T-cell (primary cell): ENCODE data around the gene SORBS1. TPM values are rescaled to one million over a fixed set of nuclear protein-coding genes. Genes with fewer than 3 reads are reported as not detected.

ENCODE experiments used
- ATAC-seq, 4 experiments: fragments of 200-7000 bp in 3 of 4; fragments of 150-1000 bp in 1 of 4; cut with Tn5 transposase; replicated peaks in 1 of 4; 1 replicate in 3 of 4; 2 replicates in 1 of 4; pipeline ENCODE4 v1.10.0; 2021; ENCODE audit warnings: moderate library complexity in 3 of 4, mild to moderate bottlenecking in 2 of 4, moderate number of reproducible peaks in 1 of 4
- CTCF ChIA-PET, 2 donors: fragments of 300-600 bp; sonication (Branson Sonifier 250); formaldehyde crosslinking; loops; one replicate each; lab custom pipeline; 2022; ENCODE audit warnings: antibody characterized with exemption in 2 of 2; lab: Charles Lee
- POLR2A ChIA-PET, 2 donors: fragments of 300-600 bp; sonication (Branson Sonifier 250); formaldehyde crosslinking; loops; one replicate each; lab custom pipeline; 2022; ENCODE audit warnings: antibody characterized with exemption in 2 of 2; lab: Charles Lee
- DNase-seq, 35 experiments: peaks; one replicate each; pipeline versions ENCODE4 v3.0.0 to v3.0.0-alpha.2; 2013 to 2023
- H3K27ac ChIP-seq: one replicate; pipeline ENCODE4 v1.5.1; 2013; ENCODE audit warnings: low read length
- H3K27me3 ChIP-seq, 2 experiments: replicated peaks in 1 of 2; 1 replicate in 1 of 2; 2 replicates in 1 of 2; pipeline versions ENCODE4 v1.6.1 to v1.7.0; 2013; ENCODE audit warnings: low read length in 1 of 2, mixed read lengths in 1 of 2; ENCODE audit not compliant: control insufficient read depth in 2 of 2, insufficient read depth in 2 of 2; ENCODE audit errors: extremely low read depth in 1 of 2
- H3K36me3 ChIP-seq, 2 donors: 1 replicate in 1 of 2; 2 replicates in 1 of 2; pipeline versions ENCODE4 v1.6.1 to v1.7.0; 2013; ENCODE audit warnings: low read length in 1 of 2; ENCODE audit not compliant: control insufficient read depth in 2 of 2, insufficient read depth in 1 of 2; ENCODE audit errors: extremely low read depth in 1 of 2
- H3K4me1 ChIP-seq, 2 experiments: 1 replicate in 1 of 2; 2 replicates in 1 of 2; pipeline versions ENCODE4 v1.6.1 to v1.7.0; 2013; ENCODE audit warnings: low read length in 2 of 2, mixed read lengths in 1 of 2; ENCODE audit not compliant: insufficient read depth in 2 of 2, control insufficient read depth in 1 of 2; ENCODE audit errors: extremely low read depth in 1 of 2
- H3K4me3 ChIP-seq, 2 donors: 1 replicate in 1 of 2; 2 replicates in 1 of 2; pipeline versions ENCODE4 v1.5.1 to v1.7.0; 2013; ENCODE audit warnings: mild to moderate bottlenecking in 2 of 2, low read length in 1 of 2, moderate library complexity in 1 of 2; ENCODE audit not compliant: control insufficient read depth in 1 of 2; ENCODE audit errors: extremely low read depth in 1 of 2
- H3K9me3 ChIP-seq: 2 replicates; pipeline ENCODE4 v1.7.0; 2013
- H3K27ac Mint-ChIP-seq, 2 donors: one replicate each; pipeline ENCODE4 v1.8.0; 2020 to 2021; ENCODE audit warnings: mild to moderate bottlenecking in 2 of 2, mixed read lengths in 2 of 2
- H3K27me3 Mint-ChIP-seq, 2 donors: one replicate each; pipeline ENCODE4 v1.8.0; 2021 to 2022; ENCODE audit warnings: mixed read lengths in 2 of 2
- H3K36me3 Mint-ChIP-seq: one replicate; pipeline ENCODE4 v1.8.0; 2021; ENCODE audit warnings: mixed read lengths
- H3K4me1 Mint-ChIP-seq, 3 donors: one replicate each; pipeline ENCODE4 v1.8.0; 2020 to 2022; ENCODE audit warnings: mixed read lengths in 3 of 3, mild to moderate bottlenecking in 1 of 3
- H3K4me3 Mint-ChIP-seq, 3 donors: one replicate each; pipeline ENCODE4 v1.8.0; 2020 to 2022; ENCODE audit warnings: mild to moderate bottlenecking in 3 of 3, mixed read lengths in 3 of 3, moderate library complexity in 3 of 3
- H3K9me3 Mint-ChIP-seq, 3 donors: one replicate each; pipeline ENCODE4 v1.8.0; 2020 to 2022; ENCODE audit warnings: mixed read lengths in 3 of 3
- WGBS: methylation state at CpG from one replicate; pipeline ENCODE4 v1.1.5; 2013; ENCODE audit warnings: missing lambda C conversion rate; ENCODE audit not compliant: insufficient coverage; 5-methylcytosine and 5-hydroxymethylcytosine counted together
- total RNA-seq, 35 experiments: library from RNA in 6 of 35; stranded (reverse) in 6 of 35; fragments of 120-200 nt in 1 of 35; gene quantifications; one replicate each; pipeline versions ENCODE4 v1.2.1 to v1.2.4 and lab custom pipeline; 2013 to 2026

The SORBS1 gene
- total RNA-seq, 5 donors from 2014 or later (not counting 1 experiment from before 2014, with no cell fraction given), result 0.98 to 2.4 (median 1.8) TPM

DNA sequence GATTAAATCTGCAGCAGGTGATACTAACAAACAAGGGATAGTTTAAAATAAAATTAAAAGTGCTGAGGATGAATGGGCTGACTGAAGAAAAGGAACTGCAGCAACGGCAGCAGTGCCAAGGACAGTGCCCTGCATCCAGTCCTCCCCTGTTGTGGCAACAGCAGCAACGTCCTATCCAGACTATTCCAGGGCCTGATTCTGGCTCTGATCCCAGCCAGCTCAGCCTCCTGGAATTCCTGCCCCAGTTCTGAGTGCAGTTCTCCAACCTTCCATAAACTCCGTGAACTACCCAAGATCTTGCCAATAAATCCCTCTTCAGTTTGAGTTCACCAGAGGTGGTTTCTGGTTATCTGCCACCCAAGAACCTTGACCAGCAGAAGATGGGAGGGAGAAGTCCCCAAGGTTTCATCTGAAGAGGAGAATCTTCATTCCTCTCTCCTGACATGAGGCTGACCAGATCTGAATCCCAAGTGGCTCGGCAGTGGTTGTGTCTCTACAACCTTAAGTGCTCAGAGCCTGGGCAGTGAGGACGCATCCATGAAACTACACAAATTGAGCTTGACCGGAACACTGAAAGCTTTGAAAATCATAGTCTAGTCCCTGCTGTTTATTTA is 115.8 kb downstream of the SORBS1 start:
- H3K27ac ChIP-seq, result no peak overlapping the region
- ATAC-seq (no peak), DNase-seq (no peak)
- H3K4me1 ChIP-seq, result no peaks in the 10 kb centered on the region
- Mint-ChIP-seq H3K4me1 (peaks cover 0 to 7% (median 6%) of the 10 kb centered on the region in 3 donors), H3K9me3 (no peaks in the 10 kb centered on the region), H3K4me3 (no peak overlapping the region), H3K27me3 (peaks cover 0 to 8% of the 10 kb centered on the region in 2 donors), H3K36me3 (no peaks in the 10 kb centered on the region), H3K27ac (no peak overlapping the region)
- 61% methylated on average over 3 of the region's 6 CpGs for WGBS
- no peaks in the 10 kb centered on the region for H3K36me3 ChIP-seq
- ChIA-PET CTCF (interaction anchor here (0.5 to 4.3 kb wide), 4 partner anchors 11 to 160 kb away, joined by 3 to 25 read pairs (median 4); no protein-coding TSS in a partner anchor), POLR2A (no interaction called here)
- peaks cover 0 to 5% of the 10 kb centered on the region in 2 experiments for H3K27me3 ChIP-seq
- H3K9me3 ChIP-seq, result no peaks in the 10 kb centered on the region
- H3K4me3 ChIP-seq, result no peak overlapping the region

DNA sequence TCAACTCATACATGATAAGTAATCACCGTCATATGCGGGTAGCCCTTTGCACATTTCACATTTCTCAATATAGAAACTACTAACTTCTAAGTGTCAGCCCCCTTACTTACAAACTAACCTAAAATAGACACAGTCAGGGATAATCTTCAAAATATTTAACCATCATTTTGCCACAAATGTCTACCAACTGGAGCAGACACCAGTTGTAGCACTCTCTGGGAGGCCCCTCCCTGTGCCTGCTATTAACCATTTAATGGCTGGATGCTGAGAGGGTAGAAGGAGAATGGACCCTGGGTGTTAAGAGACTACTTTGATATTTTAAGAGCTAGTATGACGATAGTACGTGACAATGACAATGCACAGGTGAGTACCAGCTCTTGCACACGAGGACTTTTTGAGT is 116.4 kb downstream of the SORBS1 start:
- Histone ChIP-seq H3K4me3 (no peak overlapping the region), H3K9me3 (no peaks in the 10 kb centered on the region), H3K36me3 (no peaks in the 10 kb centered on the region), H3K27ac (no peak overlapping the region), H3K27me3 (peaks cover 0 to 5% of the 10 kb centered on the region in 2 experiments), H3K4me1 (no peaks in the 10 kb centered on the region)
- Mint-ChIP-seq H3K27ac (no peak overlapping the region), H3K9me3 (no peaks in the 10 kb centered on the region), H3K36me3 (no peaks in the 10 kb centered on the region), H3K4me3 (no peak overlapping the region), H3K4me1 (peaks cover 0 to 7% (median 6%) of the 10 kb centered on the region in 3 donors), H3K27me3 (peaks cover 0 to 8% of the 10 kb centered on the region in 2 donors)
- DNase-seq (no peak), ATAC-seq (no peak)
- WGBS, result 94% methylated on average over 5 of the region's 5 CpGs
- CTCF ChIA-PET, result interaction anchor here (1.1 to 4.3 kb wide), 2 partner anchors 13 to 14 kb away, joined by 4 to 25 read pairs; no protein-coding TSS in a partner anchor
- POLR2A ChIA-PET, result no interaction called here

DNA sequence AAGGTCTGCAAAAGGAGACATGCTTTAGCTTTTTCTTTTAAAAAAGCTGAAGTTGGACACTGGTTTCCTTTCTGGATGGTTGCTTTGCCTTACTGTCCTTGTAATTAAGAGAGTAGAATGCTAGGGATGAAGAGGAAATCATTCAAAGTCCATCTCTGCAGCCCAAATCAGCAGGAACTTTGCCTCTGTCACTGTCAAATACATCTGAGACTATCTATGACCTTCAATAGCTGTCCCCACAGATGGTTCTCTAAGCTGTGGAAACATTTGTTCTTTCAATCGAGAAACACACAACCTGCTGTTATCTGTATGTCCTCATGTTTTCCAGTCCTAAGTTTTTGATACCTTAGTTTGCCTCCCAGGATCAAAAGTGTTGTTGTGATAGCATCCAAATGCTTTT is 117.5 kb downstream of the SORBS1 start:
- POLR2A ChIA-PET, result no interaction called here
- H3K4me3 Mint-ChIP-seq, result no peak overlapping the region
- peaks cover 0 to 7% (median 6%) of the 10 kb centered on the region in 3 donors for H3K4me1 Mint-ChIP-seq
- H3K36me3 Mint-ChIP-seq, result no peaks in the 10 kb centered on the region
- no peaks in the 10 kb centered on the region for H3K9me3 Mint-ChIP-seq
- Histone ChIP-seq H3K36me3 (no peaks in the 10 kb centered on the region), H3K9me3 (no peaks in the 10 kb centered on the region), H3K4me1 (no peaks in the 10 kb centered on the region), H3K27ac (no peak overlapping the region), H3K4me3 (no peak overlapping the region), H3K27me3 (peaks cover 0 to 5% of the 10 kb centered on the region in 2 experiments)
- no CpG with 5 or more reads among the region's 1 CpG for WGBS
- CTCF ChIA-PET, result interaction anchor here (0.9 to 4.3 kb wide), 3 partner anchors 12 to 14 kb away, joined by 3 to 25 read pairs (median 4); no protein-coding TSS in a partner anchor
- peaks cover 0 to 8% of the 10 kb centered on the region in 2 donors for H3K27me3 Mint-ChIP-seq
- no peak overlapping the region for H3K27ac Mint-ChIP-seq
- no peak for ATAC-seq
- DNase-seq, result no peak

DNA sequence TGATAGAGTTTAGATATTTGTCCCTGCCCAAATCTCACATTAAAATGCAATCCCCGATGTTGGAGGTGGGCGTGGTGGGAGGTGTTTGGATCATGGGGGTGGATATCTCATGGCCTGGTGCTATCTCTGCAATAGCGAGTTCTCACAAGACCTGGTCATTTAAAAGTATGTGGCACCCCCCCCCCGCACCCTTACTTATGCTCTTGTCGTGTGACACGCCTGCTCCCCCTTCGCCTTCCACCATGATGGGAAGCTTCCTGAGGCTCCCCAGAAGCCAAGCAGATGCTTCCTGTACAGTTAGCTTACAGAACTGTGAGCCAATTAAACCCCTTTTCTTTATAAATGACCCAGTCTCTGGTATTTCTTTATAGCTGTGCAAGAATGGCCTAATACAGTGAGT is 118.8 kb downstream of the SORBS1 start:
- Histone ChIP-seq H3K4me1 (no peaks in the 10 kb centered on the region), H3K9me3 (no peaks in the 10 kb centered on the region)
- WGBS, result 100% methylated on average over 2 of the region's 7 CpGs

DNA sequence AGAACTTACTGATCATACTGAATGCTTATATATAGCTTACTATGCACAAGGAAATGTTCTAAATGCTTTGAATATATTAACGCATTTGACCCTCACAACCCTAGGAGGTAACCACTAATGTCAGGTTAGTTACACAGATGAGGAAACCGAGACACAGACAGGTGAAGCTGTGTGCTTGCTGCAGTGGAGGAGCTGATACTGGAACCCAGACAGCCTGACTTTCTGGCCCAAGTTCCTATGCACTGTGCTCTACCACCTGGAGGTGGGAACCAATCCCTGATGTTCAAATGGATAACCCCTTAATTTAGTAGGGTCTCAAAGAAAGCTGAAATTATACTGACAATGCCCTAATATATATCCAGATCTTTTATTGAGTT is 119.6 kb downstream of the SORBS1 start:
- POLR2A ChIA-PET, result interaction anchor here in 1 of 2 donors (0.6 kb wide), 1 partner anchor 13 kb away, joined by 3 read pairs; no protein-coding TSS in a partner anchor

More for the DNA sequence above, 118.8 kb downstream of the SORBS1 start:
- no peak for DNase-seq
- POLR2A ChIA-PET, result no interaction called here
- Mint-ChIP-seq H3K27ac (no peak overlapping the region), H3K36me3 (no peaks in the 10 kb centered on the region), H3K9me3 (no peaks in the 10 kb centered on the region), H3K27me3 (peaks cover 0 to 8% of the 10 kb centered on the region in 2 donors), H3K4me3 (no peak overlapping the region), H3K4me1 (peaks cover 0 to 7% (median 6%) of the 10 kb centered on the region in 3 donors)
- ATAC-seq, result no peak
- CTCF ChIA-PET, result interaction anchor here (0.6 to 1.1 kb wide), 4 partner anchors 9 to 17 kb away, joined by 3 to 5 read pairs (median 4); no protein-coding TSS in a partner anchor
- H3K27ac ChIP-seq, result no peak overlapping the region
- H3K27me3 ChIP-seq, result peaks cover 0 to 2% of the 10 kb centered on the region in 2 experiments
- no peaks in the 10 kb centered on the region for H3K36me3 ChIP-seq
- H3K4me3 ChIP-seq, result no peak overlapping the region

DNA sequence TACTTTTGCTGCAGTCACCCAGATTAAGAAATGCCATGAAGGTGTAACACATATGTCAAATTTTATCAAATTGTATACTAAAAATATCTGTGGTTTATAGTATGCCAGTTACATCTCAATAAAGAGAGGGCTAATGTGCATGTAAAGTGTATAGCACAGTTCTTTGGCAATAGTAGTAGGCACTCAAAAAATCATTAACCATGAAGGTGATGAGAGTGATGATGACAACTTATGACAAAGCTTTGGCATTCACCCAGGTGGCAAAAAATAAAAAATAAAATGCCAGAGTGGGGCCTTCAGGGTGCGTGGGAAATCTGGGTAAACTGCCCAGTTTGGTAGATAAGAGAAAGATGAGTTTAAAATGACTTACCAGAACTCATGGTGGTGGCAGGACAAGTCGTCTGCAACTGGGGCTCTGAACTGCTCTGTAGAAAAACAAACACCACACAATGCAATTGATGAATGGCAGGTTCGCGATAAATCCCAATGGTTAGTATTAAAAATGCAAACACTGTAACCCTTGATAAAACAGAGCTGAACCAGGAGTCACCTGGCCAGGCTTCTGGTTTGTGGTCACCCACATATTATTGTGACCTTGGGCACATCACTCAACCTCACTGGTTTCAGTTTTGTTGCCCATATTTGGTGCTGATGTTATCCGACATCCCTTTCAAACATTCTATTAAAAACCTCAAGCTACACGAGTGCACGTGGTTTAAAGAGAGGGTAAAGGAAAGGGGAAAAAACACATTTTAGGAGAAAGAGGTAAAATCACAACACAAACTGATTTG is 120.2 kb downstream of the SORBS1 start:
- Histone ChIP-seq H3K9me3 (no peaks in the 10 kb centered on the region), H3K36me3 (no peaks in the 10 kb centered on the region), H3K27me3 (peaks cover 0 to 1% of the 10 kb centered on the region in 2 experiments), H3K4me3 (no peak overlapping the region), H3K27ac (no peak overlapping the region), H3K4me1 (no peaks in the 10 kb centered on the region)
- Mint-ChIP-seq H3K36me3 (no peaks in the 10 kb centered on the region), H3K27ac (no peak overlapping the region), H3K4me3 (no peak overlapping the region), H3K27me3 (peaks cover 0 to 6% of the 10 kb centered on the region in 2 donors), H3K9me3 (no peaks in the 10 kb centered on the region), H3K4me1 (peaks cover 0 to 7% (median 6%) of the 10 kb centered on the region in 3 donors)
- ChIA-PET CTCF (interaction anchor here in 1 of 2 donors (0.6 to 0.8 kb wide), 2 partner anchors 8 to 56 kb away, joined by 3 to 9 read pairs; no protein-coding TSS in a partner anchor), POLR2A (interaction anchor here in 1 of 2 donors (0.6 kb wide), 1 partner anchor 13 kb away, joined by 3 read pairs; no protein-coding TSS in a partner anchor)
- 0% methylated on average over 1 of the region's 7 CpGs for WGBS
- ATAC-seq (no peak), DNase-seq (peak in 1 of 35 experiments; percentile 5)

More for the DNA sequence above, 119.6 kb downstream of the SORBS1 start:
- Histone ChIP-seq H3K27ac (no peak overlapping the region), H3K4me1 (no peaks in the 10 kb centered on the region), H3K36me3 (no peaks in the 10 kb centered on the region), H3K4me3 (no peak overlapping the region), H3K9me3 (no peaks in the 10 kb centered on the region), H3K27me3 (peaks cover 0 to 2% of the 10 kb centered on the region in 2 experiments)
- ATAC-seq (no peak), DNase-seq (no peak)
- CTCF ChIA-PET, result interaction anchor here (0.6 to 1.1 kb wide), 3 partner anchors 9 to 12 kb away, joined by 3 to 9 read pairs (median 4); no protein-coding TSS in a partner anchor
- Mint-ChIP-seq H3K27me3 (peaks cover 0 to 8% of the 10 kb centered on the region in 2 donors), H3K9me3 (no peaks in the 10 kb centered on the region), H3K4me1 (peaks cover 0 to 7% (median 6%) of the 10 kb centered on the region in 3 donors), H3K4me3 (no peak overlapping the region), H3K36me3 (no peaks in the 10 kb centered on the region), H3K27ac (no peak overlapping the region)
- WGBS, result 63% methylated on average over 1 of the region's 2 CpGs
